Activated CD8-positive, alpha-beta T cell treated with anti-CD3 and anti-CD28 coated beads for 36 hours (primary cell): ENCODE results near the gene DNAH6. TPM values are rescaled to one million over a fixed set of nuclear protein-coding genes. Genes with fewer than 3 reads are reported as not detected.

ENCODE experiments used
- ATAC-seq: fragments of 200-7000 bp; cut with Tn5 transposase; one replicate; pipeline ENCODE4 v1.10.0; 2021; ENCODE audit warnings: mild to moderate bottlenecking, moderate library complexity
- CTCF ChIA-PET: fragments of 350-600 bp; sonication (Branson Sonifier 250); formaldehyde crosslinking; loops from one replicate; lab custom pipeline; 2021; ENCODE audit warnings: antibody characterized with exemption; lab: Charles Lee
- POLR2A ChIA-PET: fragments of 350-600 bp; sonication (Branson Sonifier 250); formaldehyde crosslinking; loops from one replicate; lab custom pipeline; 2021; ENCODE audit warnings: antibody characterized with exemption; lab: Charles Lee
- DNase-seq: peaks from one replicate; pipeline ENCODE4 v3.0.0-alpha.2; 2020
- H3K27ac Mint-ChIP-seq: one replicate; pipeline ENCODE4 v1.8.0; 2021; ENCODE audit warnings: mild to moderate bottlenecking, mixed read lengths
- H3K27me3 Mint-ChIP-seq: one replicate; pipeline ENCODE4 v1.8.0; 2021; ENCODE audit warnings: mixed read lengths
- H3K36me3 Mint-ChIP-seq: one replicate; pipeline ENCODE4 v1.8.0; 2021; ENCODE audit warnings: low read depth, mixed read lengths
- H3K4me1 Mint-ChIP-seq: one replicate; pipeline ENCODE4 v1.8.0; 2021; ENCODE audit warnings: low read depth, mixed read lengths
- H3K4me3 Mint-ChIP-seq: one replicate; pipeline ENCODE4 v1.8.0; 2021; ENCODE audit warnings: mild to moderate bottlenecking, moderate library complexity, mixed read lengths
- H3K9me3 Mint-ChIP-seq: one replicate; pipeline ENCODE4 v1.8.0; 2021; ENCODE audit warnings: mixed read lengths
- intact Hi-C: fragments of 100-400 bp; cut with micrococcal nuclease; formaldehyde crosslinking; loops from one replicate; pipeline ENCODE4 v1.10.0; 2022
- total RNA-seq, 2 experiments: library from RNA; stranded (reverse); gene quantifications; one replicate each; pipeline ENCODE4 v1.2.3, GENCODE V29; 2021
- TF ChIP-seq, protein P1 (sequence below): fragments of 200-600 bp; IDR thresholded peaks from one replicate; pipeline ENCODE4 v1.8.0; 2022; ENCODE audit warnings: antibody characterized with exemption, mild to moderate bottlenecking

The DNAH6 gene
- total RNA-seq, 2 experiments from 2014 or later = 0.90 to 1.3 TPM

GRCh38 chr2:84788498-84788897 lies 272.2 kb downstream of the DNAH6 start:
- intact Hi-C loops = loop anchor here (10.0 kb wide), 1 partner anchor 56 kb away; no protein-coding TSS in a partner anchor
- no peak for DNase-seq
- CTCF ChIA-PET = interaction anchor here (1.4 kb wide), 1 partner anchor 20 kb away, joined by 3 read pairs; no protein-coding TSS in a partner anchor

DNA sequence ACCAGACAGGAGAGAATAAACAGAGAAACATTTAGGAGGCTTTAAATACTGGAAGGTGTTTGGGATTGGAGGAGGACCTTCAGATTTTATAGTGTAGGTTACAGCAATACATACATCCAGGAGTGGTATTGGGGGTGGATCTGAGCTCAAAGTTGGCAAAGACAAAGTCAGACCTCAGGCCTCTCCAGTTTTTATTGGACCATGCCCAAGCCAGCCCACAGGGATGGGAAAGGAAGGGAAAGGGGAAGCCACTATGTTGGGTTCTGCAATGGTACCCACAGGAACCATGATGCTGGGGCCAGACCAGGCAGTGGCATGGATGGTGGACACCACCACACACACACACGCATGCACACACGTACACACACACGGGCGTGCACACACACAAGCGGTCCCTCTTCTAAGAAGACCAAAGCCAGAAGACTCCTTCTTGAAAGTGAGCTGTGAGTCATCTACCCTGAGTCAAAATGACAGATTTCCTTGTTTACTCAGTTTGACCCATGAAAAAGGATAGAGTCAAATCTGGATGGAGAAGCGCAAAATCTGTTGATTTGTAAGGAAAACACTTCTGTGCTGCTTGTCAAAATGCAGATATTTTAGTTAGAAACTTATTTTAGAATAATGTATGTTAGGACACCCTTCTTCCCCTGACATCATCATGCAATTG lies 276.7 kb downstream of the DNAH6 start:
- Mint-ChIP-seq H3K27me3 (no peaks in the 10 kb centered on the region), H3K4me3 (no peak overlapping the region), H3K27ac (no peak overlapping the region), H3K9me3 (peaks cover 9% of the 10 kb centered on the region), H3K4me1 (peaks cover 9% of the 10 kb centered on the region), H3K36me3 (peaks cover 1% of the 10 kb centered on the region)
- ChIA-PET CTCF (interaction anchor here (0.7 kb wide), 1 partner anchor 72 kb away, joined by 3 read pairs; no protein-coding TSS in a partner anchor), POLR2A (interaction anchor here (1.6 kb wide), 1 partner anchor 10 kb away, joined by 9 read pairs; no protein-coding TSS in a partner anchor)
- DNase-seq (no peak), ATAC-seq (no peak)
- TF ChIP-seq, protein P1, sequence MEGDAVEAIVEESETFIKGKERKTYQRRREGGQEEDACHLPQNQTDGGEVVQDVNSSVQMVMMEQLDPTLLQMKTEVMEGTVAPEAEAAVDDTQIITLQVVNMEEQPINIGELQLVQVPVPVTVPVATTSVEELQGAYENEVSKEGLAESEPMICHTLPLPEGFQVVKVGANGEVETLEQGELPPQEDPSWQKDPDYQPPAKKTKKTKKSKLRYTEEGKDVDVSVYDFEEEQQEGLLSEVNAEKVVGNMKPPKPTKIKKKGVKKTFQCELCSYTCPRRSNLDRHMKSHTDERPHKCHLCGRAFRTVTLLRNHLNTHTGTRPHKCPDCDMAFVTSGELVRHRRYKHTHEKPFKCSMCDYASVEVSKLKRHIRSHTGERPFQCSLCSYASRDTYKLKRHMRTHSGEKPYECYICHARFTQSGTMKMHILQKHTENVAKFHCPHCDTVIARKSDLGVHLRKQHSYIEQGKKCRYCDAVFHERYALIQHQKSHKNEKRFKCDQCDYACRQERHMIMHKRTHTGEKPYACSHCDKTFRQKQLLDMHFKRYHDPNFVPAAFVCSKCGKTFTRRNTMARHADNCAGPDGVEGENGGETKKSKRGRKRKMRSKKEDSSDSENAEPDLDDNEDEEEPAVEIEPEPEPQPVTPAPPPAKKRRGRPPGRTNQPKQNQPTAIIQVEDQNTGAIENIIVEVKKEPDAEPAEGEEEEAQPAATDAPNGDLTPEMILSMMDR = no peak
- intact Hi-C loops = no loop called here

More at GRCh38 chr2:84788498-84788897, 272.2 kb downstream of the DNAH6 start:
- H3K27ac Mint-ChIP-seq = no peak overlapping the region
- TF ChIP-seq, protein P1 = no peak
- peaks cover 9% of the 10 kb centered on the region for H3K9me3 Mint-ChIP-seq
- no peak for ATAC-seq
- no peak overlapping the region for H3K4me3 Mint-ChIP-seq
- peaks cover 3% of the 10 kb centered on the region for H3K36me3 Mint-ChIP-seq
- peaks cover 24% of the 10 kb centered on the region for H3K4me1 Mint-ChIP-seq
- POLR2A ChIA-PET = no interaction called here
- H3K27me3 Mint-ChIP-seq = no peaks in the 10 kb centered on the region

- Mint-ChIP-seq H3K27ac (no peak overlapping the region), H3K27me3 (no peaks in the 10 kb centered on the region), H3K9me3 (peaks cover 6% of the 10 kb centered on the region), H3K4me1 (peaks cover 9% of the 10 kb centered on the region), H3K36me3 (peaks cover 1% of the 10 kb centered on the region), H3K4me3 (no peak overlapping the region)
- no peak for ATAC-seq
- POLR2A ChIA-PET = interaction anchor here (1.6 kb wide), 1 partner anchor 11 kb away, joined by 9 read pairs; no protein-coding TSS in a partner anchor
- intact Hi-C loops = no loop called here
- TF ChIP-seq, protein P1 = no peak
- no peak for DNase-seq
- CTCF ChIA-PET = interaction anchor here (0.7 kb wide), 1 partner anchor 71 kb away, joined by 3 read pairs; no protein-coding TSS in a partner anchor
Measured at GRCh38 chr2:84793641-84794040, 277.3 kb downstream of the DNAH6 start.

DNA sequence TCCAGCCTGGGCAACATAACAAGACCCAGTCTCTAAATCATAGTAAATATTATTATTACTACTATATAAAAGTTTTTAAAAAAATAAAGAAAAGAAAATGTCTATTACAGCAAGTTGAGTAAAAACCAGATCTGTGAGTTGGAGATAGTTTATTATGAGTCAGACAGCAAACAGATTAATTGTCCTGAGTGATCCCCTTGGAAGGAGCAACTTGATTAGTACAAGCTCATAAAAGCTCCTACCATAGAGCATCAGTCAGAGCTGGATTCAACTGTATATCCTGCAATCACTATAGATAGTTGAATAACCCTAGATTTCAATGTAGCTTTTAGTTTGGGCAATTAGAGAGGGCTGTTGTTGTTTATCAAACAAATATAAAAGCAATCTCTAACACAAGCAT lies 280.5 kb downstream of the DNAH6 start:
- peaks cover 21% of the 10 kb centered on the region for H3K4me1 Mint-ChIP-seq
- no peak for ATAC-seq
- POLR2A ChIA-PET = interaction anchor here (1.5 kb wide), 1 partner anchor 16 kb away, joined by 4 read pairs; no protein-coding TSS in a partner anchor
- intact Hi-C loops = no loop called here
- H3K4me3 Mint-ChIP-seq = no peak overlapping the region
- no peak for DNase-seq
- CTCF ChIA-PET = interaction anchor here (1.3 kb wide), 1 partner anchor 56 kb away, joined by 4 read pairs; no protein-coding TSS in a partner anchor
- H3K27ac Mint-ChIP-seq = no peak overlapping the region
- no peaks in the 10 kb centered on the region for H3K27me3 Mint-ChIP-seq
- peaks cover 1% of the 10 kb centered on the region for H3K36me3 Mint-ChIP-seq
- peaks cover 8% of the 10 kb centered on the region for H3K9me3 Mint-ChIP-seq
- TF ChIP-seq, protein P1 = no peak

DNA sequence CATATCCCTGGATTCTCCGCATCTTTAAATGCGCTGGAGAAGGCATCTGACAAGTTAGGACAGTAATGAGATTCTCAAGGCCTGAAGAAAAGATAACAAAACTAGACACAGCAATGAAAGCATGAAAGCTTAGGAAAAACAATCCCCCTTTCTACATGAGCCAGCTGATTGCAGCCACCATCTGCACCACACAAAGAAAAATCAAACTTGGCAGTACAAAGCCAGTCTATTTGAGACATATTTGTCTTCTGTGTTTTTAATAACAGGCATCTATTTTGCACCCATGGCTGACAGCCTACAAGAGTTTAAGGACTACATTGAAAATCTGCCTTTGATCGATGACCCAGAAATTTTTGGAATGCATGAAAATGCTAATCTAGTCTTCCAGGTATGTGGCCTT lies 281.0 kb downstream of the DNAH6 start:
- DNase-seq (no peak), ATAC-seq (no peak)
- ChIA-PET CTCF (interaction anchor here (1.3 kb wide), 1 partner anchor 56 kb away, joined by 4 read pairs; no protein-coding TSS in a partner anchor), POLR2A (interaction anchor here (1.5 kb wide), 1 partner anchor 16 kb away, joined by 4 read pairs; no protein-coding TSS in a partner anchor)
- H3K9me3 Mint-ChIP-seq = peaks cover 13% of the 10 kb centered on the region
- no peak overlapping the region for H3K4me3 Mint-ChIP-seq
- H3K27me3 Mint-ChIP-seq = no peaks in the 10 kb centered on the region
- peaks cover 21% of the 10 kb centered on the region for H3K4me1 Mint-ChIP-seq
- intact Hi-C loops = no loop called here
- TF ChIP-seq, protein P1 = no peak
- no peak overlapping the region for H3K27ac Mint-ChIP-seq
- peaks cover 6% of the 10 kb centered on the region for H3K36me3 Mint-ChIP-seq
